Measurements from ENCODE around the gene DNAAF5. TPM values are rescaled to one million over a fixed set of nuclear protein-coding genes. Genes with fewer than 3 reads are reported as not detected.

Gene DNAAF5
- total RNA-seq (2022) (35.6 and 37.6 TPM in 2 replicates), Bru-seq, nascent RNA (percentile 65 among the genes with signal in this experiment), BruChase-seq, experiment 1, labeled RNA remaining after a 6-hour chase (percentile 72 among the genes with signal in this experiment), BruChase-seq, experiment 2, labeled RNA remaining after a 2-hour chase (percentile 69 among the genes with signal in this experiment)
- long read RNA-seq, transcript DNAAF5-202 (6 exons, 1,907 nt) = minor isoform, 27 of 138 reads
- long read RNA-seq, transcript DNAAF5-201 (13 exons, 3,410 nt) = major isoform, 74 of 138 reads
- long read RNA-seq, partial matches to known transcripts = 16 of 138 reads
- long read RNA-seq, other reads (novel, unspliced or antisense) = 21 of 138 reads

DNA sequence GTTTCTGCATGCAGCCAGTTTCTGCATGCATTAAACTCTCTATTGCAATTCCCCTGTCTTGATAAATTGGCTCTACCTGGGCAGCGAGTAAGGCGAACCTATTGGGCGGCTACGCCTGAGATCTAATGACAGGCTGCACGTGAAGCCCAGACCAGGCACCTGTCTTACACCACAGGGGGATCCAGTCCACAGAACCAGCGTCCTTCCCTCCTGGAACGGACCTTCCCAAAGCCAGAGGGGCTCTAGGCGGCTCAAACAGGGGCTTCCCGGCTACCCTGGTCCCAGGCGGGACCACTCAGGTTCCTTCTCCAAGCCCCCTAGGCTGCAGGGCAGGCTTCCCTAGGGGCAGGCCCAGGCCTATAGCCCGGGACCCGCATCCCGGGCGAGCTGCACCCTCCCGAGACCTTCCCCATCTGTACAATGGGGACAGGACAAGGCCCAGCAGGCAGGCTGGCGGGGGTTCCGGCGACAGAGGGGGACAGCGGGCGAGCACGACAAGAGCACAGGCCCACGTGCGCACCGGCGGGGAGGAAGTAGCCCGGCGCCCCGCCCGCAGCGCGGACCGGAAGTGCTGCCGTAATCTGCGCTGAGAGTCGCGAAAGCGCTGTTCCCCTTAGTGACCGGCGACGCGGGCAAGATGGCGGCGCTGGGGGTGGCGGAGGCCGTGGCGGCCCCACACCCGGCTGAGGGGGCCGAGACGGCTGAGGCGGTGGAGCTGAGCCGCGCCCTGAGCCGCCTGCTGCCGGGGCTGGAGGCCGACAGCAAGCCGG, at the start of gene DNAAF5:
DNAAF5 (plus strand) TSS at position 616 of the 770 bp plus-strand sequence; CDS start at position 638, 22 bp downstream.
- POLR2A ChIA-PET = interaction anchor here (0.6 to 1.4 kb wide), 3 partner anchors 41 to 629 kb away, joined by 3 to 4 read pairs (median 3); no protein-coding TSS in a partner anchor
- intact Hi-C loops (cut with micrococcal nuclease) = loop anchor here (5.0 kb wide), 2 partner anchors 189 to 209 kb away; partner anchors contain the start of gene PDGFA
- peak; percentile 85 for DNase-seq (ENCODE audit: unreplicated experiment)
- Mint-ChIP-seq H3K27ac (ENCODE audit: low read depth, unreplicated experiment) (peak within 1 kb of the TSS; percentile 75), H3K4me1 (ENCODE audit: insufficient read depth, unreplicated experiment) (peaks cover 31% of the 10 kb centered on the region), H3K9me3 (ENCODE audit: unreplicated experiment) (no peaks in the 10 kb centered on the region), H3K27me3 (ENCODE audit: insufficient read depth, unreplicated experiment) (no peaks in the 10 kb centered on the region), H3K36me3 (ENCODE audit: insufficient read depth, unreplicated experiment) (peaks cover 18% of the 10 kb centered on the region), H3K4me3 (ENCODE audit: unreplicated experiment) (peak within 1 kb of the TSS; percentile 78)
- CTCF ChIA-PET = no interaction called here
- TSS peak; percentile 83 for BruUV-seq (replicated peaks)
- no peak for TF ChIP-seq CTCF (IDR thresholded peaks at IDR 0.05; ENCODE audit: unreplicated experiment)

GRCh38 chr7:676972-677385, 49.5 kb upstream of the DNAAF5 start:
- H3K9me3 Mint-ChIP-seq (ENCODE audit: unreplicated experiment) = no peaks in the 10 kb centered on the region
- H3K27me3 Mint-ChIP-seq (ENCODE audit: insufficient read depth, unreplicated experiment) = no peaks in the 10 kb centered on the region
- no TSS peak for BruUV-seq (replicated peaks)
- H3K4me3 Mint-ChIP-seq (ENCODE audit: unreplicated experiment) = no peak overlapping the region
- POLR2A ChIA-PET = no interaction called here
- intact Hi-C loops (cut with micrococcal nuclease) = no loop called here
- no peak for TF ChIP-seq CTCF (IDR thresholded peaks at IDR 0.05; ENCODE audit: unreplicated experiment)
- DNase-seq (ENCODE audit: unreplicated experiment) = no peak
- no peaks in the 10 kb centered on the region for H3K4me1 Mint-ChIP-seq (ENCODE audit: insufficient read depth, unreplicated experiment)
- CTCF ChIA-PET = no interaction called here
- no peak overlapping the region for H3K27ac Mint-ChIP-seq (ENCODE audit: low read depth, unreplicated experiment)
- H3K36me3 Mint-ChIP-seq (ENCODE audit: insufficient read depth, unreplicated experiment) = peaks cover 24% of the 10 kb centered on the region

DNA sequence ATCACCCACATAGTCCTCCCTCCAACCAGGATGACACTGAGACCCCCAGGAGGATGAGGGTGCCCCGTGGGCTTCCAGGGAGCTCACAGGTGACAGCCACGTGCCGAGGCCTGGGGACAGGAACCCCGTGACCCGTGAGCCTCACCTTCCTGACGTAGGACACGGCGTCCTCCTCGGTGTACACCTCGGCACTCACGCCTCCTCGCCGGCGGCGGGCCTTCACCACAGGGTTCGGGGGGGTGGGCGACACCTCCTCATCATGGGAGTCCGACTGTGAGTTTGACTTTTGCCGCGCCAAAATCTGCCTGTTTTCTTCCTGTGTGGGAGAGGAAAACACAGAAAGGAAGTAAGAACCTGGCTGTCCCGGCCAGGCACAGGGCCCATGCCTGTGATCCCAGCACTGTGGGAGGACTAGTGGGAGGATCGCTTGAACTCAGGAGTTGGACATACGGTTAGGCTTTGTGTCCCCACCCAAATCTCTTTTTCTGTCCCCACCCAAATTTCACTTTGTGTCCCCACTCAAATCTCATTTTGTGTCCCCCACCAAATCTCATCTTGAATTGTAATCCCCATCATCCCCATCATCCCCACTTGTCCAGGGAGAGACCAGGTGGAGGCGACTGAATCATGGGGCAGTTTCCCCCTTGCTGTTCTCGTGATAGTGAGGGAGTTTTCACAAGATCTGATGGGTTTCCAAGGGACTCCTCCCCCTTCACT, 45.9 kb upstream of the DNAAF5 start:
- Mint-ChIP-seq H3K36me3 (ENCODE audit: insufficient read depth, unreplicated experiment) (peaks cover 34% of the 10 kb centered on the region), H3K4me3 (ENCODE audit: unreplicated experiment) (no peak overlapping the region)

More for the DNA sequence above, 45.9 kb upstream of the DNAAF5 start:
- H3K9me3 Mint-ChIP-seq (ENCODE audit: unreplicated experiment) = peaks cover 8% of the 10 kb centered on the region
- no peak overlapping the region for H3K27ac Mint-ChIP-seq (ENCODE audit: low read depth, unreplicated experiment)
- BruUV-seq (replicated peaks) = no TSS peak
- POLR2A ChIA-PET = interaction anchor here (0.7 kb wide), 1 partner anchor 51 kb away, joined by 3 read pairs; no protein-coding TSS in a partner anchor
- TF ChIP-seq CTCF (IDR thresholded peaks at IDR 0.05; ENCODE audit: unreplicated experiment) = no peak
- intact Hi-C loops (cut with micrococcal nuclease) = no loop called here
- CTCF ChIA-PET = interaction anchor here (0.6 kb wide), 2 partner anchors 51 to 162 kb away, joined by 3 to 4 read pairs; no protein-coding TSS in a partner anchor
- DNase-seq (ENCODE audit: unreplicated experiment) = no peak
- no peaks in the 10 kb centered on the region for H3K4me1 Mint-ChIP-seq (ENCODE audit: insufficient read depth, unreplicated experiment)
- H3K27me3 Mint-ChIP-seq (ENCODE audit: insufficient read depth, unreplicated experiment) = no peaks in the 10 kb centered on the region
